ENCODE measurements around the gene HDAC4. TPM values are rescaled to one million over a fixed set of nuclear protein-coding genes. Genes with fewer than 3 reads are reported as not detected.

HDAC4 gene
- total and polyA plus RNA-seq, 2 of the 8 experiments (the other 6 are each of a cell fraction or from before 2014, with no cell fraction given): 15.4 to 31.5 TPM

DNA sequence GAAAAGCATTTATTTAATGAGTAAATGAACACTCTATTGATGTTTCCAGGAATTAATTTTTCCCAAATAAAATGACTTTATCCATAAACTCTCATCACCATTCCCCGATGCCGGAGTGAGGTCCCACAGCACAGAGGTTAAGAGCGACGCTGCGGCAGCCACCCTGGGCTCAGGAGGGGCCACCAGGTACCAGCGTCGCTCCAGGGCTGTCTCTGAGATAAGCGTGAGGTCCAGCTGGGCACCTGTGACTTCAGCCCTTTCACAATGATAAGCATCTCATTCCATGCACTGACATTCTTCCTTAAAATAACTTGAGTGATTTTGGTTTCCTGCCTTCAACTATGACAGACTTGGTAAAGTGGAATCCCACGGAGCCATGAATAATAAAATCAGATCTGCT is 370.9 kb downstream of the HDAC4 start:
- Histone ChIP-seq H3K79me1 (ENCODE audit: low read depth, low read length) (no peaks in the 10 kb centered on the region), H3K79me2 (ENCODE audit: control insufficient read depth in 1 of 2, insufficient read depth in 2 of 2, low read length in 2 of 2) (no peaks in the 10 kb centered on the region), H2BK5ac (ENCODE audit: low read depth, low read length) (no peak overlapping the region), H3K9ac (replicated peaks in 1 of 4; ENCODE audit: extremely low read depth in 1 of 4, low read depth in 3 of 4, low read length in 3 of 4) (no peak overlapping the region), H4K20me1 (replicated peaks in 1 of 2; ENCODE audit: control insufficient read depth in 1 of 2, insufficient read depth in 2 of 2, low read length in 2 of 2) (no peaks in the 10 kb centered on the region), H4K8ac (ENCODE audit: extremely low read depth, insufficient read depth, low read length) (no peak overlapping the region), H2AFZ (ENCODE audit: low read length) (no peak overlapping the region), H3K4me1 (replicated peaks in 1 of 4; ENCODE audit: control insufficient read depth in 3 of 4, insufficient read depth in 4 of 4, low read length in 3 of 4) (no peaks in the 10 kb centered on the region; a peak in 2 of 7 replicates), H3K4me2 (ENCODE audit: insufficient read depth in 1 of 2, low read depth in 2 of 2, low read length in 2 of 2) (no peak overlapping the region), H3K4me3 (ENCODE audit: extremely low read depth in 1 of 4, insufficient read depth in 2 of 4, low read depth in 3 of 4, low read length in 4 of 4) (no peak overlapping the region), H3K27me3 (replicated peaks in 1 of 4; ENCODE audit: control insufficient read depth in 3 of 4, extremely low read depth in 1 of 4, insufficient read depth in 3 of 4, low read length in 3 of 4) (no peaks in the 10 kb centered on the region), H3K4ac (replicated peaks; ENCODE audit: insufficient read length, low read depth, low read length) (no peak overlapping the region), H2BK15ac (ENCODE audit: low read length) (no peak overlapping the region), H3K27ac (ENCODE audit: low read depth, low read length) (no peak overlapping the region), H2BK12ac (ENCODE audit: low read depth, low read length) (no peak overlapping the region), H3K9me3 (ENCODE audit: insufficient read depth in 2 of 2, low read depth in 1 of 2, low read length in 1 of 2) (no peaks in the 10 kb centered on the region), H2BK120ac (replicated peaks; ENCODE audit: low read depth, low read length) (no peak overlapping the region), H3K14ac (ENCODE audit: insufficient read length) (no peak overlapping the region), H3K23ac (ENCODE audit: insufficient read length) (no peak overlapping the region), H2BK20ac (ENCODE audit: low read length) (no peak overlapping the region), H4K5ac (ENCODE audit: insufficient read length, low read depth, low read length) (no peak overlapping the region), H3K56ac (replicated peaks; ENCODE audit: insufficient read length, low read depth, low read length) (no peak overlapping the region), H3K18ac (ENCODE audit: extremely low read depth, low read length) (no peak overlapping the region), H3K23me2 (ENCODE audit: low read depth, low read length) (no peaks in the 10 kb centered on the region), H4K91ac (replicated peaks; ENCODE audit: insufficient read length, low read length) (no peak overlapping the region), H2AK5ac (ENCODE audit: low read depth, low read length) (no peak overlapping the region), H3K36me3 (ENCODE audit: control insufficient read depth in 2 of 4, insufficient read depth in 4 of 4, low read length in 3 of 4) (no peaks in the 10 kb centered on the region)
- CTCF ChIA-PET (ENCODE audit: partially characterized antibody): no interaction called here
- 78% methylated on average over 9 of the region's 9 CpGs; no CpG with 5 or more reads in 1 of the 2 experiments for WGBS, 2 experiments (ENCODE audit: extremely low coverage in 1 of 2, insufficient coverage in 1 of 2, insufficient read length in 1 of 2, insufficient replicate concordance in 2 of 2, low coverage in 1 of 2, low lambda C conversion rate in 2 of 2, missing lambda C conversion rate in 1 of 2)
- POLR2A ChIA-PET (ENCODE audit: partially characterized antibody): no interaction called here
- TF ChIP-seq KDM1A (IDR thresholded peaks at IDR 0.05; ENCODE audit: borderline replicate concordance, low read length) (no peak), SIN3A (conservative IDR thresholded peaks at IDR 0.05 in 1 of 2, IDR thresholded peaks at IDR 0.05 in 1 of 2; ENCODE audit: low read depth in 1 of 2, low read length in 2 of 2) (no peak), CHD2 (IDR thresholded peaks at IDR 0.05; ENCODE audit: low read length) (no peak), YY1 (IDR thresholded peaks at IDR 0.05; ENCODE audit: low read depth, low read length) (no peak), CBX5 (IDR thresholded peaks at IDR 0.05; ENCODE audit: low read depth, low read length) (no peak), FOSL1 (IDR thresholded peaks at IDR 0.05; ENCODE audit: insufficient read depth, low read depth, low read length) (no peak), BACH1 (IDR thresholded peaks at IDR 0.05; ENCODE audit: low read length) (no peak), GTF2F1 (IDR thresholded peaks at IDR 0.05; ENCODE audit: borderline replicate concordance, low read depth, low read length) (no peak), SRF (IDR thresholded peaks at IDR 0.05; ENCODE audit: low read depth, low read length) (no peak), MAFK (IDR thresholded peaks at IDR 0.05; ENCODE audit: low read depth, low read length) (no peak), POLR2A (IDR thresholded peaks at IDR 0.05; ENCODE audit: control extremely low read depth in 1 of 2, low read depth in 2 of 2, low read length in 2 of 2) (no peak), NANOG (IDR thresholded peaks at IDR 0.05; ENCODE audit: insufficient read depth, low read depth, low read length, poor library complexity, severe bottlenecking) (no peak), SUZ12 (IDR thresholded peaks at IDR 0.05; ENCODE audit: low read length) (no peak), SP4 (IDR thresholded peaks at IDR 0.05; ENCODE audit: low read length) (no peak), ZNF274 (IDR thresholded peaks at IDR 0.05; ENCODE audit: borderline replicate concordance, extremely low read depth, low read length) (no peak), CREB1 (IDR thresholded peaks at IDR 0.05) (no peak)
- DNase-seq (ENCODE audit: low read depth in 1 of 2, low spot score in 2 of 2) (no peak), FAIRE-seq (no peak)

Measured in H1 (cell line).